IMR-90 (cell line): ENCODE results near the gene ADRA2C. TPM values are rescaled to one million over a fixed set of nuclear protein-coding genes. Genes with fewer than 3 reads are reported as not detected.

Source experiments
- ATAC-seq: fragments of 200-7000 bp; cut with Tn5 transposase; 2 replicates; pipeline ENCODE4 v1.9.1; 2020; ENCODE audit warnings: low read depth, mild to moderate bottlenecking, moderate library complexity
- BruUV-seq: library from RNA; stranded (reverse); fragments of 400-500 nt; replicated peaks from 2 replicates; lab custom pipeline; 2021; lab: Mats Ljungman, UMichigan
- CTCF ChIA-PET: fragments of 300-600 bp; formaldehyde crosslinking; extraction: SDS; loops from one replicate; lab custom pipeline; 2021; ENCODE audit warnings: antibody characterized with exemption; lab: Yijun Ruan, JAX
- POLR2A ChIA-PET: fragments of 300-600 bp; sonication (Branson Sonifier 250); formaldehyde crosslinking; loops from one replicate; lab custom pipeline; 2022; ENCODE audit warnings: antibody characterized with exemption; ENCODE audit not compliant: unreplicated experiment; lab: Charles Lee
- DNase-seq: peaks from one replicate; pipeline ENCODE4 v3.0.0; 2013
- H2AFZ ChIP-seq: replicated peaks from 2 replicates; pipeline ENCODE3; 2013; ENCODE audit warnings: low read length, mild to moderate bottlenecking; ENCODE audit not compliant: poor library complexity
- H2AK5ac ChIP-seq: 2 replicates; pipeline ENCODE4 v1.6.1; 2013; ENCODE audit warnings: low read depth, low read length, inconsistent platforms
- H2AK9ac ChIP-seq: replicated peaks from 2 replicates; pipeline ENCODE3; 2013; ENCODE audit warnings: mild to moderate bottlenecking, low read depth, low read length, moderate library complexity; ENCODE audit not compliant: poor library complexity
- H2BK120ac ChIP-seq: 2 replicates; pipeline ENCODE4 v1.6.1; 2013; ENCODE audit warnings: low read depth, low read length, inconsistent platforms
- H2BK15ac ChIP-seq: 3 replicates; pipeline ENCODE4 v1.6.1; 2013; ENCODE audit warnings: low read depth, low read length, inconsistent platforms
- H2BK20ac ChIP-seq: 2 replicates; pipeline ENCODE4 v1.6.1; 2013; ENCODE audit warnings: low read depth, mild to moderate bottlenecking, inconsistent platforms, low read length, moderate library complexity
- H2BK5ac ChIP-seq: 2 replicates; pipeline ENCODE4 v1.6.1; 2013; ENCODE audit warnings: mild to moderate bottlenecking, low read depth, low read length, inconsistent platforms; ENCODE audit not compliant: poor library complexity, severe bottlenecking
- H3K14ac ChIP-seq: replicated peaks from 2 replicates; pipeline ENCODE4 v1.6.1; 2013; ENCODE audit warnings: low read depth, low read length, inconsistent platforms
- H3K18ac ChIP-seq: 2 replicates; pipeline ENCODE4 v1.6.1; 2013; ENCODE audit warnings: low read depth, low read length, control low read depth
- H3K23ac ChIP-seq: 2 replicates; pipeline ENCODE4 v1.6.1; 2013; ENCODE audit warnings: low read depth, low read length, inconsistent platforms
- H3K27ac ChIP-seq: 2 replicates; pipeline ENCODE4 v1.5.1; 2013; ENCODE audit warnings: mild to moderate bottlenecking, control low read depth, low read length; ENCODE audit not compliant: insufficient read depth
- H3K27me3 ChIP-seq: 2 replicates; pipeline ENCODE4 v1.6.1; 2013; ENCODE audit warnings: low read length; ENCODE audit not compliant: control insufficient read depth, insufficient read depth
- H3K36me3 ChIP-seq: 2 replicates; pipeline ENCODE4 v1.6.1; 2013; ENCODE audit warnings: low read length, mixed read lengths; ENCODE audit not compliant: control insufficient read depth, insufficient read depth
- H3K4ac ChIP-seq: 2 replicates; pipeline ENCODE4 v1.6.1; 2013; ENCODE audit warnings: low read depth, low read length, inconsistent platforms
- H3K4me1 ChIP-seq: 2 replicates; pipeline ENCODE4 v1.6.1; 2013; ENCODE audit warnings: low read length, mixed read lengths; ENCODE audit not compliant: control insufficient read depth, insufficient read depth
- H3K4me2 ChIP-seq: 2 replicates; pipeline ENCODE4 v1.6.1; 2013; ENCODE audit warnings: low read depth, mild to moderate bottlenecking, control low read depth, low read length, moderate library complexity
- H3K4me3 ChIP-seq: 2 replicates; pipeline ENCODE4 v1.5.1; 2013; ENCODE audit warnings: low read depth, mild to moderate bottlenecking, control low read depth, low read length, moderate library complexity; ENCODE audit not compliant: insufficient read depth
- H3K56ac ChIP-seq: 2 replicates; pipeline ENCODE4 v1.6.1; 2013; ENCODE audit warnings: low read length, inconsistent platforms; ENCODE audit not compliant: insufficient read depth; ENCODE audit errors: extremely low read depth
- H3K79me1 ChIP-seq, 2 experiments: 2 replicates each; pipeline ENCODE4 v1.6.1; 2013; ENCODE audit warnings: low read length in 2 of 2, inconsistent platforms in 1 of 2, low read depth in 1 of 2
- H3K9ac ChIP-seq: 2 replicates; pipeline ENCODE4 v1.6.1; 2013; ENCODE audit warnings: low read depth, low read length, control low read depth
- H3K9me1 ChIP-seq: 2 replicates; pipeline ENCODE4 v1.6.1; 2013; ENCODE audit warnings: low read length, inconsistent platforms; ENCODE audit not compliant: insufficient read depth
- H3K9me3 ChIP-seq: 2 replicates; pipeline ENCODE4 v1.6.1; 2013; ENCODE audit warnings: low read length; ENCODE audit not compliant: control insufficient read depth, insufficient read depth
- H4K20me1 ChIP-seq: 2 replicates; pipeline ENCODE4 v1.6.1; 2013; ENCODE audit warnings: low read length, inconsistent platforms; ENCODE audit not compliant: insufficient read depth
- H4K5ac ChIP-seq: 2 replicates; pipeline ENCODE4 v1.6.1; 2013; ENCODE audit warnings: mild to moderate bottlenecking, low read depth, low read length, control low read depth
- H4K8ac ChIP-seq, 2 experiments: 2 replicates each; pipeline ENCODE4 v1.6.1; 2013; ENCODE audit warnings: low read depth in 2 of 2, low read length in 2 of 2, control low read depth in 1 of 2, inconsistent platforms in 1 of 2
- H4K91ac ChIP-seq: 2 replicates; pipeline ENCODE4 v1.6.1; 2013; ENCODE audit warnings: low read depth, low read length, inconsistent platforms; ENCODE audit not compliant: insufficient read depth
- NFE2L2 ChIP-seq: fragments of 150-350 bp; IDR thresholded peaks from 2 replicates; pipeline ENCODE4 v1.6.1; 2016; ENCODE audit warnings: low read depth, mild to moderate bottlenecking, low read length
- RFX5 ChIP-seq: IDR thresholded peaks from 2 replicates; pipeline ENCODE4 v1.8.0; 2012; ENCODE audit warnings: low read depth, mild to moderate bottlenecking, low read length, moderate library complexity
- SMC3 ChIP-seq: fragments of 150-350 bp; IDR thresholded peaks from 2 replicates; pipeline ENCODE4 v1.6.1; 2016; ENCODE audit warnings: low read depth, mild to moderate bottlenecking, antibody characterized with exemption, low read length, moderate library complexity
- WGBS, 2 experiments: methylation state at CpG; one replicate each; pipeline versions ENCODE4 v1.1.5 to v1.1.7; 2013; ENCODE audit warnings: missing lambda C conversion rate in 2 of 2; ENCODE audit not compliant: insufficient read length in 1 of 2; ENCODE audit errors: extremely low coverage in 2 of 2; 5-methylcytosine and 5-hydroxymethylcytosine counted together
- dilution Hi-C: fragments of 300-500 bp; cut with HindIII; formaldehyde crosslinking; loops from one replicate; pipeline ENCODE4 v1.14.3; 2018; ENCODE audit warnings: low sequenced_read_pairs; ENCODE audit not compliant: unreplicated experiment
- in situ Hi-C: fragments of 300-500 bp; cut with MboI; formaldehyde crosslinking; loops from 3 replicates; pipeline ENCODE4 v1.14.3; 2019; ENCODE audit warnings: low sequenced_read_pairs, inconsistent platforms, mixed read lengths
- intact Hi-C: fragments of 100-400 bp; cut with micrococcal nuclease; formaldehyde crosslinking; loops from 2 replicates; pipeline ENCODE4 v1.10.0; 2022
- polyA plus RNA-seq, 3 experiments: library from polyadenylated mRNA; depleted of rRNA; stranded (reverse); fragments of >200 nt; gene quantifications; 2 replicates each; pipeline ENCODE4 v1.2.3, GENCODE V29; 2012; ENCODE audit warnings: low replicate concordance in 1 of 3
- total RNA-seq: library from RNA; depleted of rRNA; stranded (reverse); fragments of >200 nt; gene quantifications from 2 replicates; pipeline ENCODE4 v1.2.3, GENCODE V29; 2012
- TF ChIP-seq, protein P1 (sequence below): fragments of 150-350 bp; IDR thresholded peaks from 2 replicates; pipeline ENCODE4 v1.6.1; 2017; ENCODE audit warnings: mild to moderate bottlenecking, antibody characterized with exemption, low read length, low read depth

Gene ADRA2C
- total and polyA plus RNA-seq, 2 of the 4 experiments (the other 2 are of a cell fraction), result under 0.01 to 0.14 TPM

GRCh38 chr4:3792813-3793212 lies 26.6 kb downstream of the ADRA2C start:
- Histone ChIP-seq H4K5ac (no peak overlapping the region), H3K79me1 (no peaks in the 10 kb centered on the region), H4K91ac (no peak overlapping the region), H3K4ac (no peak overlapping the region), H3K4me3 (no peak overlapping the region), H3K4me1 (no peaks in the 10 kb centered on the region), H2BK20ac (no peak overlapping the region), H3K18ac (no peak overlapping the region), H3K9me3 (peaks cover 5% of the 10 kb centered on the region; the same call in 1 of the 2 replicates), H4K20me1 (no peaks in the 10 kb centered on the region), H2BK15ac (no peak overlapping the region), H3K9ac (no peak overlapping the region), H3K23ac (no peak overlapping the region), H3K36me3 (no peaks in the 10 kb centered on the region), H3K27me3 (peaks cover 5% of the 10 kb centered on the region; the same call in 1 of the 2 replicates), H2BK120ac (no peak overlapping the region), H3K27ac (no peak overlapping the region), H2AK9ac (no peak overlapping the region), H4K8ac (no peak overlapping the region), H2BK5ac (no peak overlapping the region), H2AFZ (no peak overlapping the region), H3K14ac (no peak overlapping the region), H3K4me2 (no peak overlapping the region), H3K56ac (no peak overlapping the region), H3K9me1 (no peaks in the 10 kb centered on the region), H2AK5ac (no peak overlapping the region)
- no peak for TF ChIP-seq RFX5
- TF ChIP-seq SMC3, result no peak
- TF ChIP-seq, protein P1, sequence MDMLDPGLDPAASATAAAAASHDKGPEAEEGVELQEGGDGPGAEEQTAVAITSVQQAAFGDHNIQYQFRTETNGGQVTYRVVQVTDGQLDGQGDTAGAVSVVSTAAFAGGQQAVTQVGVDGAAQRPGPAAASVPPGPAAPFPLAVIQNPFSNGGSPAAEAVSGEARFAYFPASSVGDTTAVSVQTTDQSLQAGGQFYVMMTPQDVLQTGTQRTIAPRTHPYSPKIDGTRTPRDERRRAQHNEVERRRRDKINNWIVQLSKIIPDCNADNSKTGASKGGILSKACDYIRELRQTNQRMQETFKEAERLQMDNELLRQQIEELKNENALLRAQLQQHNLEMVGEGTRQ, result no peak
- no peak for TF ChIP-seq NFE2L2
- in situ Hi-C loops, result no loop called here
- intact Hi-C loops, result no loop called here
- no CpG with 5 or more reads among the region's 3 CpGs for WGBS, 2 experiments
- ChIA-PET POLR2A (no interaction called here), CTCF (no interaction called here)
- no peak for ATAC-seq
- no TSS peak for BruUV-seq
- dilution Hi-C loops, result no loop called here
- no peak for DNase-seq
